ENCODE data around the gene CCDC85B.
"Not testable (repeated sequence)": the region's sequence is repeated elsewhere in the genome, so short reads cannot be mapped to it uniquely, and the experiment has no call there.

CCDC85B gene

DNA sequence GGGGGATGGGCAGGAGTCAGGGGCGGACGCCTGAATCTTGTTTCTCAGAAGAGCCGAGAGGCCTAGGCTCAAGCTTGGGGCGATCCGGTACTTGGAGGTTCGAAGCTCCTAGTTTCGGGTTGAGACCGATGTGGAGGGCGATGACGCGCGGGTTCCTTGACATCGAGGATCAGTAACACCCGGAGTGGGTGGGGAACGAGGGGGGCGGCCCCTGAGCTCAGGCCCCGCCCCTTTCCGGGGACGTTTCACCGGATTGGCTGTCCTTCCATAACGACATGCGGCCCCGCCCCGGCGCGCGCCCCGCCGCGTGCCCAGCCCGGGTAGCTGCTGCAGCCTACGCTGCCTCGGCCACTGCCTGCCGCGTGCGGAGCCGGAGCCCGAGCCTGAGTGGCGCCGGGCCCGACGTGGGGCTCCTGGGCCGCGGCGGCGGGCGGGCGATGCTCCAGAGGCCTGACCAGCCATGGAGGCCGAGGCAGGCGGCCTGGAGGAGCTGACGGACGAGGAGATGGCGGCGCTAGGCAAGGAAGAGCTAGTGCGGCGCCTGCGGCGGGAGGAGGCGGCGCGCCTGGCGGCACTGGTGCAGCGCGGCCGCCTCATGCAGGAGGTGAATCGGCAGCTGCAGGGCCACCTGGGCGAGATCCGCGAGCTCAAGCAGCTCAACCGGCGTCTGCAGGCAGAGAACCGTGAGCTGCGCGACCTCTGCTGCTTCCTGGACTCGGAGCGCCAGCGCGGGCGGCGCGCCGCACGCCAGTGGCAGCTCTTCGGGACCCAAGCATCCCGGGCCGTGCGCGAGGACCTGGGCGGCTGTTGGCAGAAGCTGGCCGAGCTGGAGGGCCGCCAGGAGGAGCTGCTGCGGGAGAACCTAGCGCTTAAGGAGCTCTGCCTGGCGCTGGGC is at the start of gene CCDC85B:
Gene CCDC85B, plus strand, starts transcription at position 350 of the 895 bp plus-strand sequence. Its CDS starts 111 bp downstream, at position 461.
- DNase-seq (ENCODE audit: low spot score): peak; percentile 94

DNA sequence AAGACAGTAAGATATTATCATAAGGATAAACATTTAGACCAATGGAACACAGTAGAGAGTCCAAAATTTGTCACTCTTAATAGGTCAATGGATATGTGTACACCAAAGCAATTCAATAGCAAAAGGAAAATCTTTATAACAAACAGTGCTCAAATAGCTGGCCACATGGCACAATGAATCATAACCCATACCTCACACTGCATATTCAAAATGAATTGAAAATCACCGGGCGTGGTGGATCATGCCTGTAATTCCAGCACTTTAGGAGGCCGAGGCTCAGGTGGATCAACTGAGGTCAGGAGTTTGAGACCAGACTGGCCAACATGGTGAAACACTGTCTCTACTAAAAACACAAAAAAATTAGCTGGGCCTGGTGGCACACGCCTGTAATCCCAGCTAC is 48.3 kb upstream of the CCDC85B start:
- DNase-seq (ENCODE audit: low spot score): no peak

DNA sequence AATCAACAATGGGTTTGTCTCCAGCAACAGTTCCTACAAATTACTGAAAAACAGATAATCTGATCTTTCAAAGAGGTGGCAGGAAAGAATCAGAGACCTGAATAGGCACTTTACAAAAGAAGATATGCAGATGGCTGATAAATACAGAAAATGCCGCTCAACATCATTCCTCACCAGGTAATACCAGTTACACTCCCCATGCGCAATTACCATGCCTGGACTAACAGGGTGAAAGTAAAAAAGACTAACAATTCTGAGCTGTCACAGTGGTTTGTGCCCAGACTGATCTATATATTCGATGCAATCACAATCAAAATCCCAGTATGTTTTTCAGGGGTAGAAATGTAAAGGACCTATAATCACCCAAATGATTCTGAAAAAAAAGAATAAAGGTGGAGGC is 46.7 kb upstream of the CCDC85B start:
- no peak for DNase-seq (ENCODE audit: low spot score)

DNA sequence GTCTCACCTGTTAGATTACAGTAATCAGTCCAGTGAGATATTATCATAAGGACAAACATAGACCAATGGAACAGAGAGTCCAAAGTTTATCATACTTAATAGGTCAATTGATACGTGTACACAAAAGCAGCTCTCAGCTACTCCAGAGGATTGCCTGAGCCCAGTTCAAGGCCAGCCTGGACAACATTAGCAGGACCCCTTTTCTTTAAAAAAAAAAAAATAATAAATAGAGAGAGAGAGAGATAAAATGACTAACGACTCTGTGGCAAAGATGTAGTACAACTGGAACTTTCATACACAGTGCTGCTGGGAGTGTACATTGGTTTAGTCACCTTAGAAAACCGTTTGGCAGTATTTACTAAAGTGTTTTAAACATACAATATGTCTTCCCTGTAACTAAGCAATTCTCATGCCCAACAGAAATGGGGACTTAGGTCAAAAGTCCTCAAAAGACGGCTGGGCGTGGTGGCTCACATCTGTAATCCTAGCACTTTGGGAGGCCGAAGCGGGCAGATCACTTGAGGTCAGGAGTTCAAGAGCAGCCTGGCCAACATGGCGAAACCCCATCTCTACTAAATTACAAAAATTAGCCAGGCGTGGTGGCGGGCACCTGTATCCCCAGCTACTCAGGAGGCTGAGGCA is 46.1 kb upstream of the CCDC85B start:
- no peak for DNase-seq (ENCODE audit: low spot score)

DNA sequence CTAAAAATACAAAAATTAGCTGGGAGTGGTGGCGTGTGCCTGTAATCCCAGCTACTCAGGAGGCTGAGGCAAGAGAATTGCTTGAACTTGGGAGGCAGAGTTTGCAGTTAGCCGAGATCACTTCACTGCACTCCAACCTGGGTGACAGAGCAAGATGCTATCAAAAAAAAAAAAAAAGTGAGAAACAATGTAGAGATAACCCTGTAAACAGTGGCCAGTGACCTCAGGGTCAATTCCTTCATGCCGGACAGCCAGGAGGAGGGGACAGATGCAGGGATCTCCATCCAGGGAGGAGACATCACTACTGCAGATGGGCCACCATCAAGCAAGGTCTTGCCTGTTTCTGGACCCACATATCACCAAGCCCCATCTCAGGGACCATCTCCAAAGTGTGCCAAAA is 42.7 kb upstream of the CCDC85B start:
- DNase-seq (ENCODE audit: low spot score): no peak

DNA sequence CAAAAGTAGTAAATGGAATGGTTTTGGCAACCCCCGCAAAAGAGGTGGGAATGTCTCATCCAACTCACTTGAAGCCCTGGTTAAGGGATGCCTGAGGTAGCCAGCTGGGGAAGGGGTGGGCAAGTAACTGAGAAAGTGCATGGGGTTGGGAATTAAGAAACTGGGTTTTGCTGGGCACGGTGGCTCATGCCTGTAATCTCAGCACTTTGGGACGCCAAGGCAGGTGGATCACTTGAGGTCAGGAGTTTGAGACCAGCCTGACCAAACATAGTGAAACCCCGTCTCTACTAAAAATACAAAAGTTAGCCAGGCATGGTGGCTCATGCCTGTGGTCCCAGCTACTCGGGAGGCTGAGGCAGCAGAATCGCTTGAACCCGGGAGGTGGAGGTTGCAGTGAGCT is 41.8 kb upstream of the CCDC85B start:
- DNase-seq (ENCODE audit: low spot score): not testable (repeated sequence)

DNA sequence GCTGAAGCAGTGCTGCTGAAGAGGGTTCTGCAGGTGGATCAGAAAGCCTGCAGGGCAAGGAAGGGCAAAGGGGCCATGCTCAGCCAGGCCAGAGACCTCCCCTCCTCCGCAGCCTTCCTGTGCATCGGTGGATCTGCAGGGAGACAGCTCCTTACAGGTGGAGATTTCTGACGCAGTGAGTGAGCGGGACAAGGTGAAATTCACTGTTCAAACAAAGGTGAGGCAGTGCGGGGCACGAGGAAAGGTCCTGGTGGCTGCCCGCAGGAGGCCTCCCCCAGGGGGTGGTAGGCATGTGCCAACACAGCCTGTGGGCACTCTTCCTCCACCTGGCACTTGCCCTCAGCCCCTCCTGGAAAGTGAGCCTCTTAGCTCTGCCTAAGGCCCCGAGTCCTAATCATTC is 41.1 kb upstream of the CCDC85B start:
- no peak for DNase-seq (ENCODE audit: low spot score)

DNA sequence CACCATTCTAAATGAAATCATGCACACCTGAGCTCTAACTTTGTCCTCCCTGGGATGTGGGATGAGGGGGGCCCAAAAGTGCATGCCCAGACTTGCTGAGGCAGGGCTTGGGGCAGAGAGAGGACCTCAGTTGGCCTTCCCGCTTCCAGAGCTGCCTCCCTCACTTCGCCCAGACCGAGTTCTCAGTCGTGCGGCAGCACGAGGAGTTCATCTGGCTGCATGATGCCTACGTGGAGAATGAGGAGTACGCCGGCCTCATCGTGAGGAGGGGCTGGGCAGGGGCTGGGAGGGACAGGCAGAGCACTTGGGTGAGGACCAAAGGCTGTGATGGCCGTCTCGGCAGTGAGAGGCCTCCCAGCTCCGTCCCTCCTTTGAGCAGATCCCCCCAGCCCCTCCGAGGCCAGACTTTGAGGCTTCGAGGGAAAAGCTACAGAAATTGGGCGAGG is 40.7 kb upstream of the CCDC85B start:
- DNase-seq (ENCODE audit: low spot score): no peak

DNA sequence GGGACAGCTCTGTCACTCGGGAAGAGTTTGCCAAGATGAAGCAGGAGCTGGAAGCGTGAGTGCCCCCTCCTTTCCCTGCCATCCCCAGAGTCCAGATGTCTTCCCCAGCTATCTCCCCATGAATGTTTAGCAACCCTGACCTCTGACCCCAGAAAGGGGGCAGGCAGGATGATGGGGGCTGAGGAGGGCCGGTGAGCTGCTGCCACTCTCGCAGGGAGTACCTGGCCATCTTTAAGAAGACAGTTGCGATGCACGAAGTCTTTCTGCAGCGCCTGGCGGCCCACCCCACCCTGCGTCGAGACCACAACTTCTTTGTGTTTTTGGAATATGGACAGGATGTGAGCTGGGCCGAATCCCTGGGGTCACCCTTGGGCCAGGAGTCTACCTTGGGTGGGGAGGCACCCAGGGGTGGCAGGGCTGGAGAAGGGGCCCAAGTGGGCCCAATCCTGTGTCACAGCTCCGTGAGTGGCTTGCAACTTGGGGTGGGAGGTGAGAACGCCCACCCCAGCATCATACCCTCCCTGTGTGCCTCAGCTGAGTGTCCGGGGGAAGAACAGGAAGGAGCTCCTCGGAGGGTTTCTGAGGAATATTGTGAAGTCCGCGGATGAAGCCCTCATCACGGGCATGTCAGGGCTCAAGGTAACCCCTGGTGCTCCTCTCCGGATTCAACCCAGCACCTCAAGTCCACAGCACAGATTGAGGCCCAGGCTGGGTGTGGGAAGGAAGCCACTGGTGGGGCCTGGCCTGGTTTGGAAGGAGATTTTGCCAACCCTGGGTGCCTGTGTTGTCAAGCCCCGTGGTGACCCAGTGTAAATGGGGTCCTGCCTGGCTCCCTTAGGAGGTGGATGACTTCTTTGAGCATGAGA is 40.0 kb upstream of the CCDC85B start:
- DNase-seq (ENCODE audit: low spot score): no peak

DNA sequence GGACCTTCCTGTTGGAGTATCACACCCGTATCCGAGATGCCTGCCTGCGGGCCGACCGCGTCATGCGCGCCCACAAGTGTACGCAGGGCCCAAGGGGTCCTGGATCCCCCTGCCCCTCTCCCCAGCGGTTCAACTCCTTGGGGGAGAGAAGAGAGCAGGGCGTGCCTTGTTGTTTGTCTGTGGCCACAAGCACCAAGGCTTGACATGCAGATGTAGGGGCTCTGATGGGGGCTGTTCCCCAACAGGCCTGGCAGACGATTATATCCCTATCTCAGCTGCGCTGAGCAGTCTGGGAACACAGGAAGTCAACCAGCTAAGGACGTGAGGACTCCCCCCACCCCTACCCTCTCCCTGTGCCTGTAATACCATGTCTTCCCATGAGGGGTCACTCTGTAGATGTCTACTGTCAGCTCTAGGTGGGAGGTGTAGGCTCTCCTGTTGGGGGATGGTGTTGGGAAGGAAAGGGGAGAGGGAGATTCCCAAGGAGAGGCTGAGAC is 39.3 kb upstream of the CCDC85B start:
- no peak for DNase-seq (ENCODE audit: low spot score)

DNA sequence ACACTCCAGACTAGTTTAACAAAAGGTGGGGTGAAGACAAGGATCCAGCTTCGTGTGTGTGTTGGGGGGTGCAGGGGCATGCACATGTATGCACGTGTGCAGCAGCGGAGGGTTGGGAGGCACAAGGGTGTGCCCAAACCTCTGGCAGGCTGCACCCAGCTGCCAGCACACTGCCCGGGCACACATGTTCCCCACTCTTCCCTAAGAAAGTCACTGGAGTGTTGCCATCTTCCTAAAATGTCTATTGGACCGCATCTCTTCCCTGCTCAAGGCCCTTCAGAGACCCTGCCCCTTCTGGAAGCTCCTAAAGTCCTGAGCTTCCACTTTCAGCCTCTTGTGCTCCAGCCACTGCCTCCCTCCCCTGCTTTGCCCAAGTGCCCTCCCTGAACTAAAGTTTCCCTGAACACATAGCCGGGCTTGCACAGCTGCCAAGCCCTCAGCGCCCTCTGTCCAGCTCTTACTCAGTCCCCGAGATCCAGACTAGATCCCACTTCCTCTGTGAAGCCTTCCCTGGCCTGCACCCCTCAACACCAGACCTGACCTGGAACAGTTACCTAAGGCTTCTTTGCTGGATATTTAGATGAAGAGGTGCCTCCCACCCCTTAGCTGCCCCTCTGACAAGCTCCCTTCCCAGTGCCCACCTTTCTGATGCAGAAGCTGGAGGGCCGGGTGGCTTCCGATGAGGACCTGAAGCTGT is 38.5 kb upstream of the CCDC85B start:
- no peak for DNase-seq (ENCODE audit: low spot score)

DNA sequence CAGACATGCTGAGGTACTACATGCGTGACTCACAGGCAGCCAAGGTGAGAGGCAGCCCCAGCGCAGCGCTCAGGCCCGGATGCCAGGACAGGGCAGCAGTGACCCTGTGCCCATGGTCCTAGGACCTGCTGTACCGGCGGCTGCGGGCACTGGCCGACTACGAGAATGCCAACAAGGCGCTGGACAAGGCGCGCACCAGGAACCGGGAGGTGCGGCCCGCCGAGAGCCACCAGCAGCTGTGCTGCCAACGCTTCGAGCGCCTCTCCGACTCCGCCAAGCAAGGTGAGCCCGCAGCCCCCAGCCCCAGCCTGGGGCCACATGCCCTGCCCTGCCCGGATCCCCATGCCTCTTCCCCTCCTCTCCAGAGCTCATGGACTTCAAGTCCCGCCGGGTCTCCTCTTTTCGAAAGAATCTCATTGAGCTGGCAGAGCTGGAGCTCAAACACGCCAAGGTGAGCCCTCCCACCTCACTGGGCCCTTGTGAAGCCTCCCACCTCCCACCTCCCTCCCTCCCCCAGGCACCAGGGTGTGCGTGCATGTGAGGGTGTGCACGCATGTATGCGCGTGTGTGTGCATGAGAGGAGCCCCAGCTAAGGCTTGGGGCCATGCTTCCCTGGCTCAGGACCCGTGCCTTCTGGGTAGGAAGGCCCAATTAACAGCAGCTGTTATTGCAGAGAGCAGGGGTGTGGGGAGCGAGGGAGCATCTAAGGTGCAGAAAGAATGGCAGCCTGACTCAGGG is 37.8 kb upstream of the CCDC85B start:
- DNase-seq (ENCODE audit: low spot score): no peak

DNA sequence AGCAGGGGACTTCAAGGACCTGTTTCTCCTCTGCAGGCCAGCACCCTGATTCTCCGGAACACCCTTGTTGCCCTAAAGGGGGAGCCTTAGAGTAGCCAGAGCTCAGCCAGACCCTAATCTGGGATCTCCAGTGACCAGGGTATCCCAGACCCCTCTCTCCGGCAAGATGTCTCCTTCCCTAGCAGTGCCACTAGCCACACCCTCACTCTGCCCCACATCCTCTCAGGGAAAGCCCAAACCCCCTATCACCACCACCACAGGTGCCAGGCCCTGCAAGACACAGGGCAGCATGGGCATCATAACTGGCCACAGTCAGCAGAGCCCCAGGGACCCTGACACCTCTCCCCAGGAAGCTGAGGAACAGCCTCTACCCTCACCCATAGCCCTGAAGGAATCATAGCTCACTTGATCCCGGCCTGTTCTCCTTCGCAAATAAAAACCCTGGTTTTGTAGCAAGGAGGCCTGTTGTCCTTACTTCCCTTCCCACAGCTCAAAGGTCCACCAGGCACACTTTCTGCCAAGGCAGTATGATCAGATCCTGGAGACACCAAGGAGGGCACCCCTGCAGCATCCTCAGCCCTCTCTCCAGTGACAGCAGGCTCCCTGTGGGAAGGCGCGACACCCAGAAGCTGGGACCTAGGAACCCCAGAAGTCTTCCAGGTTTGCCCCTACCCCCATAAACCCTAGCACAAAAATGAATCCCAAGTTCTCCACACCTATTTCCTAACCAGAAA is 37.1 kb upstream of the CCDC85B start:
- DNase-seq (ENCODE audit: low spot score): no peak

DNA sequence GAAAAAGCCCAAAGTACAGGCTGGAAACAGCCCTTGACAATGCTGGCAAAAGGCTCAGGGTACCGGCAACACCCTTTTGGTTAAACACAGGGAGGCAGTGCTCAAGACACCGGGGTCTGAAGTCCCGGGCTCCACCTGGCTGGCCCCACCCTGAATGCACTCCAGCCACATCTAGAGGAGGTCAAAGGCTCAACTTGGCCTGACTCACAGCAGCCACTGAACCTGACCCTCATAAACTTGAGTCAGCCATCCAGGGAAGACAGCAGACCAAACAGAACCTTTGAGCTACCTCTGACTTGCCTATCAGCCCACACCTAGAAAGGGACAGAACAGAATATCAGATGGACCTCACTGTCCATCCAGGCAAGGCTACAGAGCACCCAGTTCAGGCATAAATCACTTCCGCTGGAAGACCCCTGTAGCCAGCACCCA is 36.3 kb upstream of the CCDC85B start:
- DNase-seq (ENCODE audit: low spot score): no peak

DNA sequence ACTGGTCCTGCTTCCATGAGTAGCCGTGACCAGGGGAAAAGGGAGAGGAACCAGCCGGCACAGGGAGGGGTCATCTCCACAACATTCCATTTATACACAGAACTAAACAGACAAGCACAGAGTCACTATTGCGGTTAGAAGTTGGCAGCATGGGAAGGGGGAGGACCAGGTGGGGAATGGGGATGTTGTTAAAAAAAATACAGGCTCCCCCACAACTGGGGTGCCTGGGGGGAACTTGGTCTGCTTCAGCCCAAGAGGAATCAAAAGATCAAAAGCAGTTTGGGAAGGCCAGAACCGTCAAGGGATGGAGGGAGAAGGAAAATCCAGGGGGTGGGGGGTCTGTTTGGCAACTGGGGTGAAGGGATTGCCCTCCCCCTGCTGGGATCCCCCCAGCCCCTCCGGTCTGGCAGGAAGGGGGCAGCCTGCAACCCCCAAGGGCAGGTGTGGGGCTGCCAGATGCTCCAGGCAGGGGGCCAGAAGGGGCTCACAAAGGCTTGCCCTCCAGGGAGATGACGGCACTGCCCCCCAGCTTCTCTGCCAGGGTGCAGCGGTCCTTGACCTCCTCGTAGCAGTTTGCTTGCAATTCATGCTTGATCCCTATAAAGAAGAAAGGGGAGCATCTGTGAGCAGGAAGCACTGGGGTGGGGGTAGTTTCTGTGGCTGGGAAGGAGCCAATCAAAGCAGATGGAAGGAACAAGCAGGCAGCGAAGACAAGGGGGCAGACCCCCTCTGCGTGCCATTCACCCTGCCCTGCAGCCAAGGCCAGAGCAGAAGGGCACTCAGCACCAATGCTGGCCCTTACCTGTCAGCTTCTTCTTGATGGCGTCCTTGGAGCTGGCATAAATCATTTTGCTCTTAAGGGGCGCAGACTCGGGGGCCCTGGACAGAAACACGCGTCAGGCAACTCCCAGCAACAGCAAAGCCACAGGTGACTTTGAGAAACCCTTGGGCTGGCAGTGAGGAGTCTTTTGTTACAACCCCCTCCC is 35.3 kb upstream of the CCDC85B start:
- DNase-seq (ENCODE audit: low spot score): no peak

DNA sequence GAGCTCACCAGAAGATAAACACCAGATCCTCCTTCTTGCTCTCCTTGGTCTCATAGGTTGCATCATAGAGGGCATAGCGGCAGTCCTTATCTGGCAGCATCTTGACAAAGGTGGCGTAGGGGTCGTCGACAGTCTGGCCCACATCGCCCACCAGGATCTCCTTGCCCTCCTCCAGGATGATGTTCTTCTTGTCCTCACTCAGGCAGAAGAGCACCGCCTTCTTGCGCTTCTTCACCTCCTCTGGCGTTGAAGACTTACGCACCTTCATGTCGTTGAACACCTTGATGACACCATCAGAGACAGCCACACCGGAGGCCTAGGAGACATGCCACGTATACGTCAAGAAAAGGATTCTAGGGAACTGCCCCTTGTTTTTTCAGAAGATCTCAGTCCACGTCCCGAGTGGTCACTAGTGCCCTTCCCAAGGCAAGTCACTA is 34.5 kb upstream of the CCDC85B start:
- no peak for DNase-seq (ENCODE audit: low spot score)

DNA sequence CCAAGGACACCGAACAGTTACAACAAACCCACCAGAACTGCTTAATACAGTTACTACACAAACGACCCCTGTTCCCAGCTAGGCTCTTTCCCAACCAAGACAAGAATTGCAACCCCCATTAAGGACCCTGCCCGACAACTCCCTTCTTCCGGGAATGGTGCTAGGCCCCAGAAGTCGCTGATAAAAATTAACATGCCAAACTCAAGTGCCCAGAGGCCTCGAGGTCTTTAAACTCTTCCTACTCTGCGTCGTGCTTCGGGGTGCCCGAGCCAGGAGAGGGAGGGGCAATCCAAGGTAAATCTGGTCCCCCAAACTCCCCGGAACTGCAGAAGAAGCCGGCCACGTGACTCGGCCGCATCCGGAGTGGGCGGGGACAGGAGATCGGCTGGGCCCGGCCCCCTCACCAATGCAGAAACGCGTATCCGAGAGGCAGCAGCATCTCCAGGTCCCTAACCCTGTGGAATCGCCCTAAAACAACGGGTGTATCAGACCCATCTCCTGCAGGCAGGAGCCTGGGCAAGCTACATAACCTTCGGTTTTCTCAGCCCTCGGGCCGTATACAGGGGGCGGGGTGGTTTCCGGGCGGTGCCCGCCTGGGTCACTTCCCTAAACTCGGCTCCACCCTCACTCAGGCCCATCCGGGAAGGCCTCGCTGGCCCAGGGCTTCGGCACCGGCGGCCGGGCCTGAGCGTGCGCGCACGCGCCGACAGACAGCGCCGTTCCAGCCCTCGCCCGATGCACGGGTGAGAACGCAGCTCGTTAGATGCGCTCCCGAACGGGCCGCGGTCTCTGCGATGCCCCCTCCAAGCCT is 33.6 kb upstream of the CCDC85B start:
- no peak for DNase-seq (ENCODE audit: low spot score)

DNA sequence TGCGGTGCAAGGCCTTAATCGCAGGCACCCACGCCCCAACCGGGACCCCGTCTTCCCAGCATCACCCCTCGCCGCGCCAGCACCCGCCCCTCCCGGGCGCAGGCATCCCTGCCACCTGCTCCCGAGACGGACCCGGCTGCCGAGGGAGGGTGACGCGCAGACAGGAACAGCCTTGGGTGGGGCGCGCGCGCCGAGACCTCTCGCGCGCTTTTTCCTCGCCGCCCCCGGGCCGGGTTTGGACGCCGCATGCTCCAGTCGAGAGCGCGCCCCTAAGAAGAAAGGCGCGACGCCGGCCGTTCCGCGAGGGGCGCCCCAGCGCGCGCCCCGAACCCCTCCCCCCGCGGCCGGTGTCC is 33.0 kb upstream of the CCDC85B start:
- no peak for DNase-seq (ENCODE audit: low spot score)

All from HuH-7 (cell line).